Loucy (cell line): ENCODE measurements around the gene FHIP1B.

Source experiments
- EZH2phosphoT487 ChIP-seq: fragments of 200-600 bp; IDR thresholded peaks from 2 replicates; pipeline ENCODE4 v1.6.1; 2018; ENCODE audit warnings: antibody characterized with exemption, mild to moderate bottlenecking, moderate library complexity, borderline replicate concordance
- TF ChIP-seq, protein P1 (sequence below): fragments of 200-600 bp; sonication (generic); conservative IDR thresholded peaks from 2 replicates; pipeline ENCODE4 v1.5.1; 2014; ENCODE audit warnings: mild to moderate bottlenecking, antibody characterized with exemption, low read length

DNA sequence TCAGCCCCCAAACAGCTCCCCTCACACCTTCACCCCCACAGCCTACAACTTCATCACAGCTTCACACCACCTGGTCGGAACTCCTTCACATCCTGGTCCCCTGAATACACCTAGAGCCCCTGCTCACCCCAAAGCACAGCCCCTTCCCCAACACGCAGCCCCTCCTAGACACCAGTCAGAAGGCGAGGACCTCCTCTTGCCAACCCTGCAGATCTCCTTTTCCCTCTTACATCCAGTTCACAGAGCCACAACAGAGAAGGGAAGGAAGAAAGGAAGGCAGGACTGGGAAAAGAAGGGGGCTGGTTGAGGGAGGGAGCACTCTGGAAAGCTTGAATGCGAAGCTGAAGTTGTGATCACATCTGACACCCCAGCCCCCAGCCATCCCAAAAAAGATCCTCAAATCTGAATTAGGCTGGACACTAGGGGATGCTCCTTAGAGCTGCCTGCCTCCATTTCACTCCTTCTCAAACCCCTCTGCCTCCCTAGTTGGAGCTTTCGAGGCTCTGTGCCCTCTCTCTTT is 25.8 kb upstream of the FHIP1B start:
- TF ChIP-seq, protein P1, sequence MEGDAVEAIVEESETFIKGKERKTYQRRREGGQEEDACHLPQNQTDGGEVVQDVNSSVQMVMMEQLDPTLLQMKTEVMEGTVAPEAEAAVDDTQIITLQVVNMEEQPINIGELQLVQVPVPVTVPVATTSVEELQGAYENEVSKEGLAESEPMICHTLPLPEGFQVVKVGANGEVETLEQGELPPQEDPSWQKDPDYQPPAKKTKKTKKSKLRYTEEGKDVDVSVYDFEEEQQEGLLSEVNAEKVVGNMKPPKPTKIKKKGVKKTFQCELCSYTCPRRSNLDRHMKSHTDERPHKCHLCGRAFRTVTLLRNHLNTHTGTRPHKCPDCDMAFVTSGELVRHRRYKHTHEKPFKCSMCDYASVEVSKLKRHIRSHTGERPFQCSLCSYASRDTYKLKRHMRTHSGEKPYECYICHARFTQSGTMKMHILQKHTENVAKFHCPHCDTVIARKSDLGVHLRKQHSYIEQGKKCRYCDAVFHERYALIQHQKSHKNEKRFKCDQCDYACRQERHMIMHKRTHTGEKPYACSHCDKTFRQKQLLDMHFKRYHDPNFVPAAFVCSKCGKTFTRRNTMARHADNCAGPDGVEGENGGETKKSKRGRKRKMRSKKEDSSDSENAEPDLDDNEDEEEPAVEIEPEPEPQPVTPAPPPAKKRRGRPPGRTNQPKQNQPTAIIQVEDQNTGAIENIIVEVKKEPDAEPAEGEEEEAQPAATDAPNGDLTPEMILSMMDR = no peak
- no peak for TF ChIP-seq EZH2phosphoT487
